Measurements from ENCODE around the gene DUOX1. TPM values are rescaled to one million over a fixed set of nuclear protein-coding genes. Genes with fewer than 3 reads are reported as not detected.

The DUOX1 gene
- total and polyA plus RNA-seq, 9 of the 15 experiments (the other 6 are each of a cell fraction or from before 2014, with no cell fraction given): 0.01 to 0.22 (median 0.01) TPM; not detected in 6

- Histone ChIP-seq H2AFZ (ENCODE audit: low read depth, low read length) (no peak overlapping the region), H3K4me1 (replicated peaks in 1 of 2; ENCODE audit: control insufficient read depth in 2 of 2, insufficient read depth in 2 of 2, low read length in 2 of 2) (peaks cover 18 to 29% of the 10 kb centered on the region in 2 experiments), H3K4me3 (no peak overlapping the region), H3K4me2 (ENCODE audit: insufficient read depth, low read length) (no peak overlapping the region; the same call in 1 of the 2 replicates), H3K27ac (ENCODE audit: extremely low read depth, low read depth, low read length) (no peak overlapping the region), H3K9me1 (ENCODE audit: control insufficient read depth, insufficient read depth, low read length) (no peaks in the 10 kb centered on the region), H3K9ac (ENCODE audit: insufficient read depth in 1 of 2, low read depth in 2 of 2, low read length in 2 of 2) (no peak overlapping the region), H3K79me2 (ENCODE audit: control insufficient read depth, insufficient read depth, low read length) (no peaks in the 10 kb centered on the region), H3K36me3 (ENCODE audit: control insufficient read depth, insufficient read depth, low read length) (no peaks in the 10 kb centered on the region), H4K20me1 (replicated peaks; ENCODE audit: control insufficient read depth, insufficient read depth, low read length) (no peaks in the 10 kb centered on the region), H3K9me3 (replicated peaks; ENCODE audit: control insufficient read depth, insufficient read depth, low read depth, low read length) (no peaks in the 10 kb centered on the region), H3K27me3 (ENCODE audit: control insufficient read depth in 2 of 2, insufficient read depth in 2 of 2, low read length in 2 of 2) (no peaks in the 10 kb centered on the region)
- POLR2A ChIA-PET: interaction anchor here (0.6 to 0.7 kb wide), 2 partner anchors 9 to 483 kb away, joined by 3 read pairs; no protein-coding TSS in a partner anchor
- in situ Hi-C loops (cut with MboI): no loop called here
- TF ChIP-seq ARNT (IDR thresholded peaks at IDR 0.05) (no peak), CBFA2T3 (IDR thresholded peaks at IDR 0.05) (peak; percentile 20; the same call in 1 of the 2 replicates), RBM25 (IDR thresholded peaks at IDR 0.05; ENCODE audit: low read depth, low read length, severe bottlenecking) (peak; percentile 72), ESRRA (IDR thresholded peaks at IDR 0.05; ENCODE audit: borderline replicate concordance, low read depth) (peak; percentile 49; the same call in 1 of the 2 replicates), ZNF445 (CRISPR knock-in tag; IDR thresholded peaks at IDR 0.05; ENCODE audit: low read depth) (no peak)
- FAIRE-seq: no peak
- ATAC-seq: no peak
- no TSS peak for BruUV-seq (replicated peaks)
- WGBS (ENCODE audit: insufficient coverage, low coverage, missing lambda C conversion rate): 0% methylated on average over 3 of the region's 3 CpGs
- CTCF ChIA-PET (ENCODE audit: low intra/inter-chr PET ratio): no interaction called here
- peak in 1 of 4 experiments; percentile 14 for DNase-seq (ENCODE audit: extremely low read depth in 1 of 4, low spot score in 3 of 4)
- intact Hi-C loops (cut with micrococcal nuclease): no loop called here
Measured at GRCh38 chr15:45089712-45090373, 40.0 kb upstream of the DUOX1 start.
